SW 1271 (cell line): Measurements from ENCODE around the gene SLC35F1.

ENCODE experiments used
- DNase-seq, 2 experiments: peaks; one replicate each; lab custom pipeline; 2025; lab: John Stamatoyannopoulos, UW

The SLC35F1 gene

GRCh38 chr6:118198746-118199145 is 291.7 kb downstream of the SLC35F1 start:
- DNase-seq = no peak

GRCh38 chr6:118200160-118200559 is 293.1 kb downstream of the SLC35F1 start:
- DNase-seq = no peak

- no peak for DNase-seq
Observed at GRCh38 chr6:118202517-118202916, 295.5 kb downstream of the SLC35F1 start.

- DNase-seq = no peak
Observed at GRCh38 chr6:118203545-118203944, 296.5 kb downstream of the SLC35F1 start.

GRCh38 chr6:118206221-118206620 is 299.2 kb downstream of the SLC35F1 start:
- no peak for DNase-seq

GRCh38 chr6:118207947-118208346 is 300.9 kb downstream of the SLC35F1 start:
- no peak for DNase-seq

GRCh38 chr6:118212451-118213173 is 305.5 kb downstream of the SLC35F1 start:
- DNase-seq = no peak

GRCh38 chr6:118215269-118215668 is 308.2 kb downstream of the SLC35F1 start:
- no peak for DNase-seq

- DNase-seq = no peak
Observed at GRCh38 chr6:118216751-118217150, 309.7 kb downstream of the SLC35F1 start.

- no peak for DNase-seq
Observed at GRCh38 chr6:118218156-118218555, 311.1 kb downstream of the SLC35F1 start.

GRCh38 chr6:118220429-118221128 is 313.5 kb downstream of the SLC35F1 start:
- DNase-seq = no peak

GRCh38 chr6:118223316-118223715 is 316.3 kb downstream of the SLC35F1 start:
- DNase-seq = no peak

- DNase-seq = no peak
Observed at GRCh38 chr6:118228886-118229285, 321.8 kb downstream of the SLC35F1 start.

GRCh38 chr6:118240878-118241528 is 333.9 kb downstream of the SLC35F1 start:
- no peak for DNase-seq

- no peak for DNase-seq
Observed at GRCh38 chr6:118246406-118246805, 339.3 kb downstream of the SLC35F1 start.

- no peak for DNase-seq
Observed at GRCh38 chr6:118248171-118248570, 341.1 kb downstream of the SLC35F1 start.

- no peak for DNase-seq
Observed at GRCh38 chr6:118249680-118250079, 342.6 kb downstream of the SLC35F1 start.

GRCh38 chr6:118252474-118252873 is 345.4 kb downstream of the SLC35F1 start:
- peak in 1 of 2 experiments; percentile 2 for DNase-seq

GRCh38 chr6:118253741-118254140 is 346.7 kb downstream of the SLC35F1 start:
- no peak for DNase-seq

GRCh38 chr6:118260833-118261232 is 353.8 kb downstream of the SLC35F1 start:
- no peak for DNase-seq

GRCh38 chr6:118263921-118264486 is 356.9 kb downstream of the SLC35F1 start:
- DNase-seq = no peak

- DNase-seq = no peak
Observed at GRCh38 chr6:118269659-118270058, 362.6 kb downstream of the SLC35F1 start.

- no peak for DNase-seq
Observed at GRCh38 chr6:118277631-118278030, 370.6 kb downstream of the SLC35F1 start.
